Parathyroid adenoma (tissue), 2 donors: ENCODE measurements around the gene CSF3R.

Source experiments
- H2AFZ ChIP-seq: fragments of 300-600 bp; sonication (generic); one replicate; pipeline ENCODE4 v1.7.0; 2017; ENCODE audit warnings: antibody characterized with exemption, mild to moderate bottlenecking
- H3K27ac ChIP-seq: fragments of 300-600 bp; sonication (generic); one replicate; pipeline ENCODE4 v1.7.0; 2017
- H3K27me3 ChIP-seq: fragments of 300-600 bp; sonication (generic); one replicate; pipeline ENCODE4 v1.7.0; 2017; ENCODE audit warnings: low read length; ENCODE audit not compliant: control insufficient read depth, insufficient read depth
- H3K36me3 ChIP-seq: fragments of 300-600 bp; sonication (generic); one replicate; pipeline ENCODE4 v1.7.0; 2017; ENCODE audit warnings: low read length; ENCODE audit not compliant: control insufficient read depth, insufficient read depth
- H3K4me1 ChIP-seq: fragments of 300-600 bp; sonication (generic); one replicate; pipeline ENCODE4 v1.7.0; 2017; ENCODE audit warnings: control low read depth
- H3K4me2 ChIP-seq: fragments of 300-600 bp; sonication (generic); one replicate; pipeline ENCODE4 v1.7.0; 2017; ENCODE audit warnings: low read length
- H3K4me3 ChIP-seq: fragments of 300-600 bp; sonication (generic); one replicate; pipeline ENCODE4 v1.7.0; 2017; ENCODE audit warnings: low read depth, low read length
- H3K79me2 ChIP-seq: fragments of 300-600 bp; sonication (generic); one replicate; pipeline ENCODE4 v1.7.0; 2017; ENCODE audit warnings: control low read depth
- H3K9ac ChIP-seq: fragments of 300-600 bp; sonication (generic); one replicate; pipeline ENCODE4 v1.7.0; 2017; ENCODE audit warnings: mild to moderate bottlenecking
- H3K9me3 ChIP-seq: fragments of 300-600 bp; sonication (generic); one replicate; pipeline ENCODE4 v1.7.0; 2017; ENCODE audit warnings: low read length; ENCODE audit not compliant: control insufficient read depth
- CTCF ChIP-seq: fragments of 300-600 bp; sonication (generic); IDR thresholded peaks from one replicate; pipeline ENCODE4 v1.7.0; 2017; ENCODE audit warnings: antibody characterized with exemption, mild to moderate bottlenecking
- donor health status: primary hyperparathyroidism.

The CSF3R gene

GRCh38 chr1:36455386-36455785, 27.3 kb downstream of the CSF3R start:
- Histone ChIP-seq H3K4me2 (no peak overlapping the region), H3K4me1 (no peaks in the 10 kb centered on the region), H3K9me3 (no peaks in the 10 kb centered on the region), H3K27ac (no peak overlapping the region), H3K27me3 (no peaks in the 10 kb centered on the region), H3K79me2 (no peaks in the 10 kb centered on the region), H3K36me3 (no peaks in the 10 kb centered on the region), H2AFZ (no peak overlapping the region), H3K9ac (no peak overlapping the region), H3K4me3 (no peak overlapping the region)
- no peak for TF ChIP-seq CTCF

GRCh38 chr1:36453600-36454388, 28.9 kb downstream of the CSF3R start:
- Histone ChIP-seq H2AFZ (no peak overlapping the region), H3K79me2 (no peaks in the 10 kb centered on the region), H3K4me2 (no peak overlapping the region), H3K9ac (no peak overlapping the region), H3K4me1 (no peaks in the 10 kb centered on the region), H3K36me3 (no peaks in the 10 kb centered on the region), H3K27me3 (no peaks in the 10 kb centered on the region), H3K9me3 (no peaks in the 10 kb centered on the region), H3K4me3 (no peak overlapping the region), H3K27ac (no peak overlapping the region)
- no peak for TF ChIP-seq CTCF

- H3K4me2 ChIP-seq, result no peak overlapping the region
- no peak overlapping the region for H3K9ac ChIP-seq
- H3K27me3 ChIP-seq, result no peaks in the 10 kb centered on the region
- no peaks in the 10 kb centered on the region for H3K79me2 ChIP-seq
- no peaks in the 10 kb centered on the region for H3K36me3 ChIP-seq
- no peaks in the 10 kb centered on the region for H3K4me1 ChIP-seq
- no peak overlapping the region for H3K4me3 ChIP-seq
- TF ChIP-seq CTCF, result no peak
- no peak overlapping the region for H2AFZ ChIP-seq
- no peaks in the 10 kb centered on the region for H3K9me3 ChIP-seq
- no peak overlapping the region for H3K27ac ChIP-seq
Measured at GRCh38 chr1:36453051-36453450, 29.7 kb downstream of the CSF3R start.

- TF ChIP-seq CTCF, result no peak
- peak overlapping the region; percentile 99 for H3K4me2 ChIP-seq
- no peaks in the 10 kb centered on the region for H3K36me3 ChIP-seq
- peak overlapping the region; percentile 91 for H3K27ac ChIP-seq
- H3K9me3 ChIP-seq, result no peaks in the 10 kb centered on the region
- no peaks in the 10 kb centered on the region for H3K27me3 ChIP-seq
- no peaks in the 10 kb centered on the region for H3K4me1 ChIP-seq
- H3K9ac ChIP-seq, result peak overlapping the region; percentile 35
- H3K79me2 ChIP-seq, result no peaks in the 10 kb centered on the region
- peak overlapping the region; percentile 84 for H2AFZ ChIP-seq
- peak overlapping the region; percentile 94 for H3K4me3 ChIP-seq
Measured at GRCh38 chr1:36450919-36451305, 31.8 kb downstream of the CSF3R start.
